Keratinocyte (primary cell): ENCODE measurements around the gene FSHB. TPM values are rescaled to one million over a fixed set of nuclear protein-coding genes. Genes with fewer than 3 reads are reported as not detected.

ENCODE experiments used
- DNase-seq: peaks from one replicate; pipeline ENCODE4 v3.0.0-alpha.2; 2011; ENCODE audit warnings: low read depth, missing footprints, low spot score
- FAIRE-seq: peaks from 2 replicates; lab custom pipeline; 2011; peaks lifted over from hg19 to GRCh38; lab: Jason Lieb, UNC
- H2AFZ ChIP-seq: 2 replicates; pipeline ENCODE4 v1.6.0; 2012; ENCODE audit warnings: low read length, control low read depth, inconsistent platforms; ENCODE audit not compliant: control insufficient read depth
- H3K27ac ChIP-seq: 2 replicates; pipeline ENCODE4 v1.5.1; 2011; ENCODE audit warnings: low read length; ENCODE audit not compliant: control insufficient read depth, insufficient read depth
- H3K27me3 ChIP-seq: 3 replicates; pipeline ENCODE4 v1.6.0; 2011; ENCODE audit warnings: low read length; ENCODE audit not compliant: control insufficient read depth, insufficient read depth; ENCODE audit errors: extremely low read depth
- H3K36me3 ChIP-seq, 2 experiments: 2 replicates in 1 of 2; 3 replicates in 1 of 2; pipeline ENCODE4 v1.5.1; 2011; ENCODE audit warnings: low read length in 2 of 2, mild to moderate bottlenecking in 1 of 2; ENCODE audit not compliant: control insufficient read depth in 2 of 2, insufficient read depth in 2 of 2; ENCODE audit errors: extremely low read depth in 1 of 2
- H3K4me1 ChIP-seq: 3 replicates; pipeline ENCODE4 v1.5.1; 2011; ENCODE audit warnings: low read length; ENCODE audit not compliant: control insufficient read depth, insufficient read depth; ENCODE audit errors: extremely low read depth
- H3K4me2 ChIP-seq: 3 replicates; pipeline ENCODE4 v1.6.0; 2011; ENCODE audit warnings: low read depth, low read length; ENCODE audit not compliant: control insufficient read depth, insufficient read depth; ENCODE audit errors: extremely low read depth
- H3K4me3 ChIP-seq, 3 experiments: fragments of 200-600 bp in 1 of 3; sonication (generic) in 1 of 3; 2 replicates in 2 of 3; 3 replicates in 1 of 3; pipeline ENCODE4 v1.5.1; 2011 to 2016; ENCODE audit warnings: low read length in 3 of 3, mild to moderate bottlenecking in 3 of 3, control low read depth in 2 of 3, inconsistent platforms in 1 of 3, low read depth in 1 of 3, mixed read lengths in 1 of 3, mixed run types in 1 of 3, moderate library complexity in 1 of 3; ENCODE audit not compliant: control insufficient read depth in 2 of 3, insufficient read depth in 2 of 3; ENCODE audit errors: extremely low read depth in 1 of 3
- H3K79me2 ChIP-seq: 2 replicates; pipeline ENCODE4 v1.6.0; 2012; ENCODE audit warnings: low read length; ENCODE audit not compliant: control insufficient read depth, insufficient read depth
- H3K9ac ChIP-seq: 3 replicates; pipeline ENCODE4 v1.6.0; 2011; ENCODE audit warnings: low read length; ENCODE audit not compliant: control insufficient read depth, insufficient read depth; ENCODE audit errors: extremely low read depth
- H3K9me1 ChIP-seq: 3 replicates; pipeline ENCODE4 v1.6.0; 2011; ENCODE audit warnings: low read length; ENCODE audit not compliant: control insufficient read depth, insufficient read depth; ENCODE audit errors: extremely low read depth
- H3K9me3 ChIP-seq: 2 replicates; pipeline ENCODE4 v1.5.1; 2012; ENCODE audit warnings: low read depth, low read length; ENCODE audit not compliant: control insufficient read depth
- H4K20me1 ChIP-seq: 3 replicates; pipeline ENCODE4 v1.6.0; 2011; ENCODE audit warnings: low read length; ENCODE audit not compliant: control insufficient read depth, insufficient read depth; ENCODE audit errors: extremely low read depth
- EZH2 ChIP-seq: IDR thresholded peaks from one replicate; pipeline ENCODE4 v1.6.1; 2012; ENCODE audit warnings: inconsistent platforms, mild to moderate bottlenecking, low read length, moderate library complexity
- dilution Hi-C: fragments of 300-500 bp; cut with MboI; formaldehyde crosslinking; loops from one replicate; pipeline ENCODE4 v1.7.0; 2020; ENCODE audit warnings: low sequenced_read_pairs; ENCODE audit not compliant: extremely low pct_ligation_motif_present
- polyA minus RNA-seq, 3 experiments: library from RNA; depleted of rRNA, polyadenylated mRNA; stranded (reverse); fragments of >200 nt; gene quantifications; 1 replicate in 1 of 3; 2 replicates in 1 of 3; 3 replicates in 1 of 3; pipeline ENCODE4 v1.2.3, GENCODE V29; 2011
- polyA plus RNA-seq, 5 experiments: library from polyadenylated mRNA; depleted of rRNA in 3 of 5; stranded (reverse) in 3 of 5; stranded (forward) in 1 of 5; unstranded in 1 of 5; fragments of >200 nt; gene quantifications; 1 replicate in 1 of 5; 2 replicates in 3 of 5; 3 replicates in 1 of 5; pipeline versions ENCODE4 v1.2.1 to v1.2.3, GENCODE V29; 2011 to 2012; ENCODE audit warnings: missing spikeins in 2 of 5, low read depth in 1 of 5, low replicate concordance in 1 of 5
- TF ChIP-seq, protein P1 (sequence below), 3 experiments: IDR thresholded peaks in 1 of 3; conservative IDR thresholded peaks in 1 of 3; optimal IDR thresholded peaks in 1 of 3; 2 replicates in 2 of 3; 3 replicates in 1 of 3; pipeline versions ENCODE3 to v1.5.1; 2011; ENCODE audit warnings: low read length in 3 of 3, mild to moderate bottlenecking in 3 of 3, moderate library complexity in 2 of 3, control low read depth in 1 of 3, inconsistent platforms in 1 of 3; ENCODE audit not compliant: insufficient read depth in 2 of 3; ENCODE audit errors: extremely low read depth in 1 of 3

Gene FSHB
- polyA plus RNA-seq (not detected in 3 replicates), polyA minus RNA-seq (not detected in 3 replicates)
- polyA plus RNA-seq (2011; ENCODE audit: low read depth), result not detected
- polyA plus RNA-seq (2011; cell fraction: cytosol; rRNA removed), result not detected in 2 replicates
- not detected in 2 replicates for polyA plus RNA-seq (2011; cell fraction: nucleus; rRNA removed)
- not detected in 2 replicates for polyA plus RNA-seq (2012; ENCODE audit: low replicate concordance)
- not detected for polyA minus RNA-seq (2011; cell fraction: cytosol; rRNA and poly(A)+ RNA removed)
- polyA minus RNA-seq (2011; cell fraction: nucleus; rRNA and poly(A)+ RNA removed), result not detected in 2 replicates

DNA sequence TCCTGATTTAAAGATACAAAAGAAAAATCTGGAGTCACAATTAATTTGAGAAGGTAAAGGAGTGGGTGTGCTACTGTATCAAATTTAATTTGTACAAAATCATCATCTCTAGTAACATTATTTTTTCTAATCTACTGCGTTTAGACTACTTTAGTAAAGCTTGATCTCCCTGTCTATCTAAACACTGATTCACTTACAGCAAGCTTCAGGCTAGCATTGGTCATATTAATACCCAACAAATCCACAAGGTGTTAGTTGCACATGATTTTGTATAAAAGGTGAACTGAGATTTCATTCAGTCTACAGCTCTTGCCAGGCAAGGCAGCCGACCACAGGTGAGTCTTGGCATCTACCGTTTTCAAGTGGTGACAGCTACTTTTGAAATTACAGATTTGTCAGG lies at the start of gene FSHB:
Gene FSHB (plus strand): TSS at position 301 of the 400 bp plus-strand sequence. CDS start 889 bp downstream, outside the sequence.
- H3K9me3 ChIP-seq, result no peaks in the 10 kb centered on the region
- no peak within 1 kb of the TSS for H3K4me3 ChIP-seq
- dilution Hi-C loops, result no loop called here
- H3K27ac ChIP-seq, result no peak within 1 kb of the TSS
- H3K27me3 ChIP-seq, result no peaks in the 10 kb centered on the region
- H3K9me1 ChIP-seq, result no peaks in the 10 kb centered on the region
- no peak within 1 kb of the TSS for H2AFZ ChIP-seq
- no peak for TF ChIP-seq EZH2
- TF ChIP-seq, protein P1, sequence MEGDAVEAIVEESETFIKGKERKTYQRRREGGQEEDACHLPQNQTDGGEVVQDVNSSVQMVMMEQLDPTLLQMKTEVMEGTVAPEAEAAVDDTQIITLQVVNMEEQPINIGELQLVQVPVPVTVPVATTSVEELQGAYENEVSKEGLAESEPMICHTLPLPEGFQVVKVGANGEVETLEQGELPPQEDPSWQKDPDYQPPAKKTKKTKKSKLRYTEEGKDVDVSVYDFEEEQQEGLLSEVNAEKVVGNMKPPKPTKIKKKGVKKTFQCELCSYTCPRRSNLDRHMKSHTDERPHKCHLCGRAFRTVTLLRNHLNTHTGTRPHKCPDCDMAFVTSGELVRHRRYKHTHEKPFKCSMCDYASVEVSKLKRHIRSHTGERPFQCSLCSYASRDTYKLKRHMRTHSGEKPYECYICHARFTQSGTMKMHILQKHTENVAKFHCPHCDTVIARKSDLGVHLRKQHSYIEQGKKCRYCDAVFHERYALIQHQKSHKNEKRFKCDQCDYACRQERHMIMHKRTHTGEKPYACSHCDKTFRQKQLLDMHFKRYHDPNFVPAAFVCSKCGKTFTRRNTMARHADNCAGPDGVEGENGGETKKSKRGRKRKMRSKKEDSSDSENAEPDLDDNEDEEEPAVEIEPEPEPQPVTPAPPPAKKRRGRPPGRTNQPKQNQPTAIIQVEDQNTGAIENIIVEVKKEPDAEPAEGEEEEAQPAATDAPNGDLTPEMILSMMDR (optimal IDR thresholded peaks at IDR 0.05 in 1 of 3, IDR thresholded peaks at IDR 0.05 in 1 of 3, conservative IDR thresholded peaks at IDR 0.05 in 1 of 3; ENCODE audit: extremely low read depth in 1 of 3, insufficient read depth in 2 of 3, low read length in 3 of 3), result no peak
- DNase-seq (no peak), FAIRE-seq (no peak)
- H4K20me1 ChIP-seq, result no peaks in the 10 kb centered on the region
- H3K4me1 ChIP-seq, result no peaks in the 10 kb centered on the region
- no peaks in the 10 kb centered on the region for H3K36me3 ChIP-seq
- H3K9ac ChIP-seq, result no peak within 1 kb of the TSS
- no peak within 1 kb of the TSS for H3K4me2 ChIP-seq
- H3K79me2 ChIP-seq, result no peaks in the 10 kb centered on the region

DNA sequence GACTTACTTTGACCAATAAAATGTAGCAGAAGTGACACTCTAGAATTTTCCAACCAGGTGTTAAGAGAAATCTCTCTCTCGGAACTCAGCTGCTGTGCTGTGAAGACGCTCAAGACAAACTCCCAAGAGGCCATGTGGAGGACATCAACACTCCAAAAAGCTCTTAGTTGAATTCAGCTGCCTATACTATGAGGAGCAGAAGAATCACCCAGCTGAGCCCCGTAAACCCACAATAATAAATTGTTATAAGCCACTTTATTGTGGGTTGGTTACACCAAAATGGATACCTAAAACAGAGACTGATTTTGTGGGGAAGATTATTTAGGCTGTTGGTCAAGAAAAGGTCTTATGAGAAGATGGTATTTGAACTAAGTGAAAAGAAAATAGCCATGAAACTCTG lies 44.1 kb upstream of the FSHB start:
- FAIRE-seq (no peak), DNase-seq (no peak)
- Histone ChIP-seq H3K27ac (no peak overlapping the region), H3K4me3 (no peak overlapping the region), H3K4me1 (no peaks in the 10 kb centered on the region), H3K9me1 (no peaks in the 10 kb centered on the region), H3K9me3 (no peaks in the 10 kb centered on the region), H3K9ac (no peak overlapping the region), H3K4me2 (no peak overlapping the region), H3K79me2 (no peaks in the 10 kb centered on the region), H3K36me3 (no peaks in the 10 kb centered on the region), H2AFZ (no peak overlapping the region), H3K27me3 (no peaks in the 10 kb centered on the region), H4K20me1 (no peaks in the 10 kb centered on the region)
- dilution Hi-C loops, result no loop called here
- TF ChIP-seq, protein P1 (optimal IDR thresholded peaks at IDR 0.05 in 1 of 3, IDR thresholded peaks at IDR 0.05 in 1 of 3, conservative IDR thresholded peaks at IDR 0.05 in 1 of 3; ENCODE audit: extremely low read depth in 1 of 3, insufficient read depth in 2 of 3, low read length in 3 of 3), result no peak
- no peak for TF ChIP-seq EZH2
